Stimulated activated CD4-positive, alpha-beta T cell treated with anti-CD3 and anti-CD28 coated beads, TNF-alpha, amount 100 ng/mL, for 1 hour (primary cell): ENCODE data around the gene GBF1.
"Not testable (repeated sequence)": the region's sequence is repeated elsewhere in the genome, so short reads cannot be mapped to it uniquely, and the experiment has no call there.

ENCODE experiments used
- DNase-seq, 3 donors: peaks; one replicate each; pipeline ENCODE4 v3.0.0-alpha.2; 2020; ENCODE audit warnings: low read depth in 3 of 3, low spot score in 1 of 3

The GBF1 gene

DNA sequence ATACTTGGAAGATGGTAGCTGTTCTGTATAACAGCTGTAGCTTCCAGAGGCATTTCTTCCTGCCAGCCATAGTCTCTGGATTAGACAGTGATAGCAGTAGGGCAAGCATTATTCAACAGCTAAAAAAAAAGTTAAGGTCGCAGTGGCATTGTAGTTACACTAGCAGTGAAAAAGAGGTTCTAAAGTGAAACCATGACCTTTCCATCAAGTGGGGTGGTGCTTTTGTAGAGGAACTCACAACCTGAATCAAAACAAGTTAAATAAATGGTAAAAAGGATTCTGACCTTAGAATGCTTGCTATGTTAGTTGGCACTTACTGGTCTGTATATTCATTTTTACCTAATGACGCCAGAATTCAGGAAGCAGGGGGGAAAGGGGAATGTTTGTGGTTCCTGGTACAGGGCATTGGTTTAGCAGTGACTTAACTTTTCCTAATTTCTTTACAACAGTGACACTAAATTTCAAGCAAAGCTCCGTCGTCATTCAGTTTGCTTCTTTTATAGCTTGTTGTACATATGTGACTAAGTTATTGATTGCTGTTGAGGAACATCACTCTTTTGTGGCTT is 55.0 kb downstream of the GBF1 start:
- no peak for DNase-seq

- not testable (repeated sequence) for DNase-seq
Observed at GRCh38 chr10:102300912-102301311, 55.6 kb downstream of the GBF1 start.

- DNase-seq: not testable (repeated sequence)
Observed at GRCh38 chr10:102301332-102301731, 56.0 kb downstream of the GBF1 start.

GRCh38 chr10:102302611-102303010 is 57.3 kb downstream of the GBF1 start:
- DNase-seq: no peak

- no peak for DNase-seq
Observed at GRCh38 chr10:102306006-102306405, 60.7 kb downstream of the GBF1 start.

GRCh38 chr10:102306710-102307109 is 61.4 kb downstream of the GBF1 start:
- no peak for DNase-seq

GRCh38 chr10:102308318-102308717 is 63.0 kb downstream of the GBF1 start:
- not testable (repeated sequence) for DNase-seq

- DNase-seq: no peak
Observed at GRCh38 chr10:102309236-102309635, 63.9 kb downstream of the GBF1 start.

- DNase-seq: no peak
Observed at GRCh38 chr10:102309916-102310315, 64.6 kb downstream of the GBF1 start.

DNA sequence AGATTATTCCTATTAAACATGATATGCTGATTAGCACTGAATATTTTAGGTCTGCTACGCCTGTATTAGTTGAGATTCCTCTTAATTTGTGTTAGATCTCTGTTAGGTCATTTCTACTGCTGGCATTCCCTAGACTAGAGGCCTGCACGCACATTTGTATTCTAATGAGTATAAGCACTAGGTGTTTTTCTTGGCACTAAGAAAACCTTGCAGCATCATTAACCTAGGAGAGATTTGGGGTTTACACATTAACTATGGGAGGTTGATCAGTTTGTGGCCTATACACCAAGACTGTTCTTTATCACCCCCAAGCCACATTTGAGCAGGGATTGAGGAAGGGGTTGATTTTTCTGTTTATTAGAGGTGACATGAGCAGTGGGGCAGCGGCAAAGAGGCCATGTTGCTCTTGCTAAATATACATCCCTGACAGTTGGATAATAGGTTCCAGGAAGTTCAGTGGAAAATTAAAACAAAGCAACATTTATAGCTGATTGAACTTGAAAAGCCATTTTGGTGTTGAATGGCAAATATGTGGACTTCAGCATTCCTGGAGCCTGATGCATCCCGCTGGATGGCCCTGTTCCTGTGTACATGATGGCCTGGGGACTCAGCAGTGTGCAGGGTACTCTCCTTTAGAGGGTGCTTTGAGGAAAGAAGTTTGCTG is 65.2 kb downstream of the GBF1 start:
- DNase-seq: no peak

GRCh38 chr10:102311025-102311420 is 65.7 kb downstream of the GBF1 start:
- DNase-seq: no peak

GRCh38 chr10:102312683-102313082 is 67.4 kb downstream of the GBF1 start:
- no peak for DNase-seq

- no peak for DNase-seq
Observed at GRCh38 chr10:102313221-102313896, 68.0 kb downstream of the GBF1 start.

- no peak for DNase-seq
Observed at GRCh38 chr10:102314801-102315200, 69.5 kb downstream of the GBF1 start.

GRCh38 chr10:102316421-102316820 is 71.1 kb downstream of the GBF1 start:
- DNase-seq: no peak

GRCh38 chr10:102322914-102323313 is 77.6 kb downstream of the GBF1 start:
- DNase-seq: no peak

DNA sequence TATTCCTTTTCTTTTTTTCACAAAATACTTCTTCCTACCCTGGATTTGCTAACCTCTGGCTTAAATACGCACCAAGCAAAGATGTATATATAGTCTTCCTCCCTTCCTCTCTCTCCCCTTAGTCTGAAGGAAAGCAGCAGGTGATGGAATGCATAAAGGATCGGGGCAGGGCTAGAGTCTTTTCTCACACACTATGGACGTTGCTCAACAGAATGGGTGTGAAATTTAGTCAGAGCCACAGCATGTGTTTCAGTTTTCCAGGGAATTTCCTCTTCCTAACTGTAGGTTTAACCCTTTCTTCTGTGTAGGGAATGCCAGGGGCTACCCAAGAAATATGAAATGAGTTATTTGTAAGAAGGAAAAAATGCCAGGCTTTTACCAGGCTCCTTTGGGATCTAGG is 78.7 kb downstream of the GBF1 start:
- no peak for DNase-seq

- DNase-seq: no peak
Observed at GRCh38 chr10:102326031-102326430, 80.7 kb downstream of the GBF1 start.

- DNase-seq: no peak
Observed at GRCh38 chr10:102327002-102327401, 81.7 kb downstream of the GBF1 start.

DNA sequence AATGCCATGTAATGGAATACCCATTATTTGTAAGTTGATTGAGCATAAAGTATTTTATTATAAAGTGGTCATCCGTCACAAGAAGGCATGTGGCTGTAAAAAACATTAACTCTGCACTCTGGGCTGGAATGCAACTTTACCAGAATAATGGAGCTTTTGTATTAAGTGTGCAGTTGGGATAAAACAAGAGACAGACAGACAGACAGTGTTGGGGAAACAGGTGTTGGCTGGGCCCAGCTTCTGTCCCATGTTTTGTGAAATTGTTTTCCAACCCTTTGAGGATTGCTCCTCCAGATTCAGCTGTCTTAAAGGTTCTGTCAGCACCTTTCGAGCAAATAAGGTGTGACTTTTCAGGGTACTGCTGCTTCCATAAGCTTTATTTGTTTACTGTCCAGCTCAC is 82.3 kb downstream of the GBF1 start:
- DNase-seq: no peak

GRCh38 chr10:102332772-102333171 is 87.4 kb downstream of the GBF1 start:
- no peak for DNase-seq

DNA sequence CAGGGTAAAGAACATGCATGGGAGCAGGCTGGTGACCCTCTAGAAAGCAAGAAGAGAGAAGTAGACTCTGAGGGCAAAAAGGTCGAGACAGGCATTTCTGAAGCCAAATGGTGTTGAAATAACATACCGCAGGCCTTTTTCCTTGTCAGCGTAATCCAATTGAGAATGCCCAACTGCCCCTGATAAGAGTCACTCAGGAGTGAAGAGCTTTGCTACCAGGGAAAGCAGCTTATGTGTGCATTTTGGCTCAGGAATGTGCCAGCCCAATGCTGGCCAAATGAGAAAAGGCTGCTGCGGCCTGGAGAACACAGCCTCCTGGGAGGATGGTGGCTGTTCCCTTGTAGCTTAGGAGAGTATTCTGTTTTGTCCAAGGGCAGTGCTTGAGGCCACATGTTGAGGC is 88.8 kb downstream of the GBF1 start:
- no peak for DNase-seq

DNA sequence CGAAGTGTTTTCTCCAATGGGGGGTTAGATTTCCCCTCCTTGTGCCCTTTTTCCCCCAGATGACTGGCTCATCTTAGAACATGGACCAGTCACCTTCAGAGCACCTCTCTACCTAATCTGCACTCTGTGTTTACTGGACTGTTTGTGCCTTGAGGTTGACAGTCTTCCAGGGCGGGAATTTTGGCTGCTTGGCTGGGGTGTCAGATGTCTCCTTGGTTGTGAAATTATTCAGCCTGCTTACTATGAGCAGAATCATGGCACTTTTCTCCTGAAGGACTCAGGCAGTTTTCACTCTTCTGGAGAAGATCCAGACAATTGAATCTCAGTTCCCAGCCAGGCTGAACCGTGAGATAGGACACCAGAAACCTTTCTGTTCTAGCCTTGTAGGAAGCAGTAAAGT is 89.9 kb downstream of the GBF1 start:
- DNase-seq: no peak
